ENCODE data around the gene CD34.

CD34 gene

GRCh38 chr1:207860531-207860930, 50.4 kb downstream of the CD34 start:
- no peak overlapping the region for H3K4me3 ChIP-seq (ENCODE audit: low read depth in 1 of 2, low read length in 2 of 2)
- peaks cover 26% of the 10 kb centered on the region for H3K36me3 ChIP-seq (ENCODE audit: insufficient read depth, low read length)
- H3K9me3 ChIP-seq (ENCODE audit: low read length) = no peaks in the 10 kb centered on the region
- H3K27me3 ChIP-seq (ENCODE audit: control insufficient read depth in 1 of 2, insufficient read depth in 2 of 2, low read length in 2 of 2) = no peaks in the 10 kb centered on the region
- H3K4me1 ChIP-seq (ENCODE audit: insufficient read depth, low read length) = peaks cover 67% of the 10 kb centered on the region
- H3K27ac ChIP-seq (ENCODE audit: low read depth, low read length) = no peak overlapping the region
- no peak overlapping the region for H3K9ac ChIP-seq (ENCODE audit: low read length)

DNA sequence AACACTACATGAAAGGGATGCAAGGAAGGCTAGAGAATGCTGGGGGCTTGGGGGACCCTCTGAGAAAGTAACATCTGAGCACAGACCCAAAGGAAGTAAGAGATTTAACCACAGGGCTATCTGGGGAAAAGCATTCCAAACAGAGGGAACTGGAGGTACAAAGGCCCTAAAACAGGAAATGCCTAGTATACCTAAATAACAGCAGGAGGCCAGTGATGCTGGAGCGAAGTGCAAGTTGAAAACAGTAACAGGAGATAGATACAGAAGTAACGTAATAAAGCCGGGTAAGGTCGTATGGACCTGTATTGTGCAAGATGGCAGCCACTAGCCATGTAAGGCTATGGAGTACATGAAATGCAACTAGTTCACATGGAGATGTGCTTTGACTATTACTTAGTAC, 52.1 kb downstream of the CD34 start:
- Histone ChIP-seq H3K4me1 (ENCODE audit: insufficient read depth, low read length) (peaks cover 55% of the 10 kb centered on the region), H3K27me3 (ENCODE audit: control insufficient read depth in 1 of 2, insufficient read depth in 2 of 2, low read length in 2 of 2) (no peaks in the 10 kb centered on the region), H3K9me3 (ENCODE audit: low read length) (no peaks in the 10 kb centered on the region), H3K27ac (ENCODE audit: low read depth, low read length) (no peak overlapping the region), H3K4me3 (ENCODE audit: low read depth in 1 of 2, low read length in 2 of 2) (no peak overlapping the region), H3K9ac (ENCODE audit: low read length) (no peak overlapping the region), H3K36me3 (ENCODE audit: insufficient read depth, low read length) (peaks cover 21% of the 10 kb centered on the region)

DNA sequence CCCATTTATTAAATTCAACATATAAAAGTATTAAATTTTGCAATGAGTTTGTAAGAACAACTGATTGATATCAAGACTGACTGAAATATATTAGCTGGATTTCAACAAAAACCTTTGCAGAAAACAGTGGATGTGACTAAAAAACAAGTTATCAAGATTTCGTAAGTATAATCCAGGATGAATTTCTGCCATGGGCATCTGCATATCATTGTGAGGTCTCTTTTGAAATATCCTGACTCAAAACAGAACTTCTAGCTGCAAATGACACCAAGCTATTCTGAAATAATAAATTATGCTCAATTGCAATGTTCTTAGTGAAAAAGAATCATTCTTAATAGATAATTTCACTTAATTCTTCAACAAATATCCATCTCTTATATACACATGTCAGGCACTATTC, 52.6 kb downstream of the CD34 start:
- Histone ChIP-seq H3K4me1 (ENCODE audit: insufficient read depth, low read length) (peaks cover 60% of the 10 kb centered on the region), H3K4me3 (ENCODE audit: low read depth in 1 of 2, low read length in 2 of 2) (no peak overlapping the region), H3K9ac (ENCODE audit: low read length) (no peak overlapping the region), H3K9me3 (ENCODE audit: low read length) (no peaks in the 10 kb centered on the region), H3K36me3 (ENCODE audit: insufficient read depth, low read length) (peaks cover 21% of the 10 kb centered on the region), H3K27ac (ENCODE audit: low read depth, low read length) (no peak overlapping the region), H3K27me3 (ENCODE audit: control insufficient read depth in 1 of 2, insufficient read depth in 2 of 2, low read length in 2 of 2) (no peaks in the 10 kb centered on the region)

DNA sequence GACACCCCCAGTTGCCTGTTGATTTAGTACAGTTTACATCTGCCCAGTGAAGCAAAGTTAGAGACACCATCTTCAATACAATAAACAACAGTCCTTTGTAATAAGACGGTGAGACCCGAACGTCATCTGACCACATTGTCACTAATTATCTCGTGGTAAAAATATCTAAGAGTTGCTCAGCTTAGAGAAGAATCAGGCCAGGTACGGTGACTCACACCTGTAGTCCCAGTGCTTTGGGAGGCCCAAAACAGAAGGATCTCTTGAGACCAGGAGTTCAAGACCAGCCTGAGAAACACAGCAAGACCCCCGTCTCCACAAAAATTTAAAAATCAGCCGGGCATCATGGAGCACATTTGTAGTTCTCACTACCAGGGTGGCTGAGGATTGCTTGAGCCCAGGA, 53.5 kb downstream of the CD34 start:
- H3K9ac ChIP-seq (ENCODE audit: low read length) = no peak overlapping the region
- no peaks in the 10 kb centered on the region for H3K9me3 ChIP-seq (ENCODE audit: low read length)
- no peaks in the 10 kb centered on the region for H3K27me3 ChIP-seq (ENCODE audit: control insufficient read depth in 1 of 2, insufficient read depth in 2 of 2, low read length in 2 of 2)
- no peak overlapping the region for H3K4me3 ChIP-seq (ENCODE audit: low read depth in 1 of 2, low read length in 2 of 2)
- no peak overlapping the region for H3K27ac ChIP-seq (ENCODE audit: low read depth, low read length)
- peaks cover 17% of the 10 kb centered on the region for H3K36me3 ChIP-seq (ENCODE audit: insufficient read depth, low read length)
- peaks cover 68% of the 10 kb centered on the region for H3K4me1 ChIP-seq (ENCODE audit: insufficient read depth, low read length)

DNA sequence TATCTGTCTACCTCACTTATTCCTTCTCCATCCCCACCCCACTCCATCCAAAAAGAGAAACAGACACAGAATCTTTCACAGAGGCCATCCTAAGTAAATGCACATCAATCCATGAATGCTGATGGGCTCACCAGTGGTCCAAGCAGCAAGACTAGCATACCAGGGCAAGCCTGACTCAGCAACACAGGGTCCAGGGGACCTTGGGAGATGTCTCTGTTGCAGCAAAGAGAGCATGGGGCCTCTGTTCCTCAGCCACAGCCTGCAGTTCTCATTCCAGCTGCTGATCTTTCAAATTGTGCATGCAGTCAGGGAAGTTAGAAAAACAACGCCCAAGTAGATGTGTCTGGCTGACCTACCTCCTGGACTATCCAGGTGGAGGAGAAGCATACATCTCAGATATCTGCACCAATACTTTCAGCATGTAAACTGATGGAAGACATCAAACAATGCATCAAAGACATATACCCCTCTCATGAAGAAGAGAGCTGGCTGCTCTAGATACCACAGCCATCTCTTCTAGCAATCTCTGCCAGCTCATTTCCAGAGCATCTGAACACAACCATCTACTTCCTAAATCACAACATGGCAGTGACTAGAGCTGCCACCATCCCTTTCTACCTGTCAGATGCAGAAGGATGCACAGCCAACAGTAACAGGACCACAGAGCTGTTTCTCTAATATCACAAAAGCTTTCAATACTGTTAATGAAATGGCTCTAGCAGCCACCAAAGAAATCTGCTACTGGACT, 54.5 kb downstream of the CD34 start:
- H3K4me1 ChIP-seq (ENCODE audit: insufficient read depth, low read length) = peaks cover 70% of the 10 kb centered on the region
- no peak overlapping the region for H3K4me3 ChIP-seq (ENCODE audit: low read depth in 1 of 2, low read length in 2 of 2)
- no peaks in the 10 kb centered on the region for H3K27me3 ChIP-seq (ENCODE audit: control insufficient read depth in 1 of 2, insufficient read depth in 2 of 2, low read length in 2 of 2)
- H3K36me3 ChIP-seq (ENCODE audit: insufficient read depth, low read length) = peaks cover 12% of the 10 kb centered on the region
- no peak overlapping the region for H3K9ac ChIP-seq (ENCODE audit: low read length)
- H3K27ac ChIP-seq (ENCODE audit: low read depth, low read length) = no peak overlapping the region
- H3K9me3 ChIP-seq (ENCODE audit: low read length) = no peaks in the 10 kb centered on the region

GRCh38 chr1:207854001-207854400, 56.9 kb downstream of the CD34 start:
- H3K4me3 ChIP-seq (ENCODE audit: low read depth in 1 of 2, low read length in 2 of 2) = no peak overlapping the region
- H3K9me3 ChIP-seq (ENCODE audit: low read length) = no peaks in the 10 kb centered on the region
- peaks cover 77% of the 10 kb centered on the region for H3K4me1 ChIP-seq (ENCODE audit: insufficient read depth, low read length)
- H3K36me3 ChIP-seq (ENCODE audit: insufficient read depth, low read length) = peaks cover 7% of the 10 kb centered on the region
- no peak overlapping the region for H3K27ac ChIP-seq (ENCODE audit: low read depth, low read length)
- H3K9ac ChIP-seq (ENCODE audit: low read length) = no peak overlapping the region
- H3K27me3 ChIP-seq (ENCODE audit: control insufficient read depth in 1 of 2, insufficient read depth in 2 of 2, low read length in 2 of 2) = no peaks in the 10 kb centered on the region

GRCh38 chr1:207853372-207853757, 57.6 kb downstream of the CD34 start:
- H3K27ac ChIP-seq (ENCODE audit: low read depth, low read length) = no peak overlapping the region
- H3K9ac ChIP-seq (ENCODE audit: low read length) = no peak overlapping the region
- H3K4me3 ChIP-seq (ENCODE audit: low read depth in 1 of 2, low read length in 2 of 2) = no peak overlapping the region
- no peaks in the 10 kb centered on the region for H3K9me3 ChIP-seq (ENCODE audit: low read length)
- peaks cover 71% of the 10 kb centered on the region for H3K4me1 ChIP-seq (ENCODE audit: insufficient read depth, low read length)
- H3K27me3 ChIP-seq (ENCODE audit: control insufficient read depth in 1 of 2, insufficient read depth in 2 of 2, low read length in 2 of 2) = no peaks in the 10 kb centered on the region
- H3K36me3 ChIP-seq (ENCODE audit: insufficient read depth, low read length) = peaks cover 7% of the 10 kb centered on the region

GRCh38 chr1:207852576-207853371, 58.2 kb downstream of the CD34 start:
- Histone ChIP-seq H3K27ac (ENCODE audit: low read depth, low read length) (no peak overlapping the region), H3K4me3 (ENCODE audit: low read depth in 1 of 2, low read length in 2 of 2) (no peak overlapping the region), H3K9me3 (ENCODE audit: low read length) (no peaks in the 10 kb centered on the region), H3K27me3 (ENCODE audit: control insufficient read depth in 1 of 2, insufficient read depth in 2 of 2, low read length in 2 of 2) (no peaks in the 10 kb centered on the region), H3K9ac (ENCODE audit: low read length) (no peak overlapping the region), H3K4me1 (ENCODE audit: insufficient read depth, low read length) (peaks cover 65% of the 10 kb centered on the region), H3K36me3 (ENCODE audit: insufficient read depth, low read length) (peaks cover 7% of the 10 kb centered on the region)

DNA sequence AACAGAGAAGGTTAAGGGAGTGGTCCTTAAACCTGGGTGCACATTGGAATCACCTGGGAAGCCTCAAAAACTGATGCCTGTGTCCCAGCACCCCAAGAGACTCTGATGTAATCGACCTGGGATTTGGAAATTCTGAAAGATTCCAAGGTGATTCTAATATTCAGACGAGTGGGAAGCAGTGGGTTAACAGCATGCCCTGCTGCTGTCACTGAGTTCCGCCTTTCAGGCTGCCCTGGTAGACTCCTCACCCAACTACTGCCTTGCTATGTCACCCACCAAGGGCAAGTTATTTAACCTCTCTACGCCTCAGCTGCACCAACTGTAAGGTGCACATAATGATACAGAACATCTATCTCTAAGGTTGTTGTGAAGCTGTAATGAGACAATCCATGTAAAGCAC, 59.2 kb downstream of the CD34 start:
- Histone ChIP-seq H3K27ac (ENCODE audit: low read depth, low read length) (no peak overlapping the region), H3K4me1 (ENCODE audit: insufficient read depth, low read length) (peaks cover 57% of the 10 kb centered on the region)

GRCh38 chr1:207850621-207851407, 60.1 kb downstream of the CD34 start:
- H3K27me3 ChIP-seq (ENCODE audit: control insufficient read depth in 1 of 2, insufficient read depth in 2 of 2, low read length in 2 of 2) = no peaks in the 10 kb centered on the region
- H3K9me3 ChIP-seq (ENCODE audit: low read length) = no peaks in the 10 kb centered on the region
- H3K9ac ChIP-seq (ENCODE audit: low read length) = no peak overlapping the region
- peaks cover 56% of the 10 kb centered on the region for H3K4me1 ChIP-seq (ENCODE audit: insufficient read depth, low read length)
- no peak overlapping the region for H3K27ac ChIP-seq (ENCODE audit: low read depth, low read length)
- no peak overlapping the region for H3K4me3 ChIP-seq (ENCODE audit: low read depth in 1 of 2, low read length in 2 of 2)
- H3K36me3 ChIP-seq (ENCODE audit: insufficient read depth, low read length) = peaks cover under 1% of the 10 kb centered on the region

More for the DNA sequence above, 59.2 kb downstream of the CD34 start:
- Histone ChIP-seq H3K36me3 (ENCODE audit: insufficient read depth, low read length) (peaks cover 7% of the 10 kb centered on the region), H3K9ac (ENCODE audit: low read length) (no peak overlapping the region), H3K4me3 (ENCODE audit: low read depth in 1 of 2, low read length in 2 of 2) (no peak overlapping the region), H3K9me3 (ENCODE audit: low read length) (no peaks in the 10 kb centered on the region), H3K27me3 (ENCODE audit: control insufficient read depth in 1 of 2, insufficient read depth in 2 of 2, low read length in 2 of 2) (no peaks in the 10 kb centered on the region)

GRCh38 chr1:207849646-207850045, 61.3 kb downstream of the CD34 start:
- Histone ChIP-seq H3K27me3 (ENCODE audit: control insufficient read depth in 1 of 2, insufficient read depth in 2 of 2, low read length in 2 of 2) (no peaks in the 10 kb centered on the region), H3K36me3 (ENCODE audit: insufficient read depth, low read length) (no peaks in the 10 kb centered on the region), H3K9ac (ENCODE audit: low read length) (no peak overlapping the region), H3K9me3 (ENCODE audit: low read length) (no peaks in the 10 kb centered on the region), H3K4me3 (ENCODE audit: low read depth in 1 of 2, low read length in 2 of 2) (no peak overlapping the region), H3K27ac (ENCODE audit: low read depth, low read length) (no peak overlapping the region), H3K4me1 (ENCODE audit: insufficient read depth, low read length) (peaks cover 68% of the 10 kb centered on the region)
